ENCODE measurements around the gene SLC13A2.

GRCh38 chr17:28501421-28502284 is 28.2 kb downstream of the SLC13A2 start:
- no peak for TF ChIP-seq CTCF (conservative IDR thresholded peaks at IDR 0.05 in 1 of 2, IDR thresholded peaks at IDR 0.05 in 1 of 2; ENCODE audit: extremely low read depth in 1 of 2, insufficient read depth in 1 of 2, low read depth in 1 of 2, low read length in 2 of 2)
- no peak for TF ChIP-seq EZH2 (IDR thresholded peaks at IDR 0.05; ENCODE audit: borderline replicate concordance, low read length)
